Measurements from ENCODE around the gene AP2S1.
"Not testable (repeated sequence)": the region's sequence is repeated elsewhere in the genome, so short reads cannot be mapped to it uniquely, and the experiment has no call there.

AP2S1 gene

DNA sequence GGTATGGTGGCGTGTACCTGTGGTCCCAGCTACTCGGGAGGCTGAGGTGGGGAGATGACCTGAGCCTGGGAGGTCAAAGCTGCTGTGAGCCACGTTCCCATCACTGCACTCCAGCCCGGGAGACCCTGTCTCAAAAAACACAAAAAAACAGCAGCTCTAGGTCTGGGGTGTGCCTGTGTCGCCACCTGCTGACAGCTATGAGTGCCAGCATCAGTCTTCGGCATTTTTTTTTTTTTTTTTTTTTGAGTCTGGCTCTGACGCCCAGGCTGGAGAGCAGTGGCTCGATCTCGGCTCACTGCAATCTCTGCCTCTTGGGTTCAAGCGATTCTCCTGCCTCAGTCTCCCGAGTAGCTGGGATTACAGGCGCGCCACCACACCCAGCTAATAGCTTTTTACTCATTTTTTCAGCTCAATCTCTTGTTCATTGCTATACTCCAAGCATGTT is 10.1 kb downstream of the AP2S1 start:
- no peak for DNase-seq

GRCh38 chr19:46839752-46840497 is 10.7 kb downstream of the AP2S1 start:
- no peak for DNase-seq

DNA sequence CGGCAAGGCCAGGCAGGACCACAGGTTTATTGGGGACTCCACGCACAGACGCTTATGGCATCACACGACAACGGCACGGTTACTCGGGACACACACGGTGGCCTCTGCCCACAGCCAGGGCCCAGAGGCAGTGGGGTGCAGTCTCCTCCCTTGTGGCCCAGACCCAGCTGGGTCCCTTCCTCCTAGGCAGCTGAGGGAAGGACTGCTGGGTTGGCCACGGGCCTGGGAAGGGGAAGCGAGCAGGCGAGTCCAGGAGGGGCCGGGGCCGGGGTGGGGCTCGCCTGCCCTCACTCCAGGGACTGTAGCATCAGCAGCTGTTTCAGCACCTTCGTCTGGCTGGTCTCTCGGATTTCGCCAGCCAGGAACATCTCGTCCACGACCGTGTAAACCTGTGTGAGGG is 12.5 kb downstream of the AP2S1 start:
- no peak for DNase-seq

DNA sequence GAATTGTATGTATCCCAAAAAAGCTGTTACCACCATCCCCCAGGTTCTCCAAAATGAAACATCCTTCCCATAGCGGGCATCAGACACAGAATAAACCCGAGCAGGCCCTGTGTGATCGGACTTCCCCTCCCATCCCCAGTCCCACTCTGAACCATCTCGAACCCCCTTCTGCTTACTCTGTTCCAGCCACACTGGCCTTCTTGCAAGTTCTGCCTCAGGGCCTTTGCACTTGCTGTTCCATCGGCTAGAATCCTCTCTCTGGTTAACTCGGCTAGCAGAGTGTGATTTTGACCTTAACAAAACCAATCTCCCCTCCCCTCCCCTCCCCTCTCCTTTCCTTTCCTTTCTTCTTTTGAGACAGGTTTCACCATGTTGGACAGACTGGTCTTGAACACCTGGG is 15.7 kb downstream of the AP2S1 start:
- DNase-seq: no peak

GRCh38 chr19:46834121-46834520 is 16.5 kb downstream of the AP2S1 start:
- DNase-seq: no peak

DNA sequence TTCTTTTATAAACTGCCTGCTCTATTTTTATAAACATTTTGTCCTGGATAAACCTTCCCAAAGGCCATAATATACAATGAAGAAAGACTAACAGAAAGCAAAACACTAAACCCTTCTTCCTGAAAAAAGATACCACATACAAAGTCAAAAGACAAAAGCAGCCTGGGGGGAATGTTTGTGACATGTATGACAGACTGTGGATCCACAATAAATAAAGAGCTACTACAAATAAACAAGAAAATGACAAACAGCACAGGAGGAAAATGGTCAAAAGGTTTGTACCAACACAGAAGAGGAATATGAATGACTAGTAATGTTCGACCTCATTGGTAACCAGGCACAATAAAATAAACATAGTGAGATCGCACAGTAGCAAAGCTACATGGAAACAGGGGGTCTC is 19.8 kb downstream of the AP2S1 start:
- DNase-seq: no peak

GRCh38 chr19:46828484-46828883 is 22.2 kb downstream of the AP2S1 start:
- DNase-seq: no peak

DNA sequence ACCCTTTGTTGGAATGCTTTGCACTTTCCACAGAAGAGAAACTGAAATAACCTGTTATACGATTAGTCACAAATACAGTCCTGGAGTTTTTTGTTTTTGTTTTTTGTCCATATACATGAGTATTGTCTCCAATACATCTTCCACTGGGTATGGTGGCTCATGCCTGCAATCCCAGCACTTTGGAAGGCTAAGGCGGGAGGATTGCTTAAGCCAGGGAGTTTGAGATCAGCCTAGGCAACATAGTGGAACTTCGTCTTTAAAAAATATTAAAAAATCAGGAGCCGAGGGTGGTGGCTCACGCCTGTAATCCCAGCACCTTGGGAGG is 25.0 kb downstream of the AP2S1 start:
- no peak for DNase-seq

- DNase-seq: no peak
These were observed 25.5 kb downstream of the AP2S1 start for GRCh38 chr19:46824890-46825730.

GRCh38 chr19:46823049-46823448 is 27.6 kb downstream of the AP2S1 start:
- no peak for DNase-seq

DNA sequence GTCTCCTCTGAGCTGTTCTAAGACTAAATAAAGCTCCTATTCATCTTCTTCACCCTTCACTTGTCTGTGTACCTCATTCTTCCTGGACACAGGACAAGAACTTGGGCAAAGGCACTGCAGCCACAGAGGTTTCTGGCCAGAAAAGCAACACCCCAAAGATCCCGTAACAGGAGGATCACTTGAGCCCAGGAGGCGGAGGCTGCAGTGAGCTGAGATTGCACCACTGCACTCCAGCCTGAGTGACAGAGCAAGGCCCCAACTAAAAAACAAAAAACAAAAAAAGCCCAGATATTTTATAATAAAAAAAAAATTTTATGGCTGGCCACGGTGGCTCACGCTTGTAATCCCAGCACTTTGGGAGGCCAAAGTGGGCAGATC is 28.2 kb downstream of the AP2S1 start:
- not testable (repeated sequence) for DNase-seq

DNA sequence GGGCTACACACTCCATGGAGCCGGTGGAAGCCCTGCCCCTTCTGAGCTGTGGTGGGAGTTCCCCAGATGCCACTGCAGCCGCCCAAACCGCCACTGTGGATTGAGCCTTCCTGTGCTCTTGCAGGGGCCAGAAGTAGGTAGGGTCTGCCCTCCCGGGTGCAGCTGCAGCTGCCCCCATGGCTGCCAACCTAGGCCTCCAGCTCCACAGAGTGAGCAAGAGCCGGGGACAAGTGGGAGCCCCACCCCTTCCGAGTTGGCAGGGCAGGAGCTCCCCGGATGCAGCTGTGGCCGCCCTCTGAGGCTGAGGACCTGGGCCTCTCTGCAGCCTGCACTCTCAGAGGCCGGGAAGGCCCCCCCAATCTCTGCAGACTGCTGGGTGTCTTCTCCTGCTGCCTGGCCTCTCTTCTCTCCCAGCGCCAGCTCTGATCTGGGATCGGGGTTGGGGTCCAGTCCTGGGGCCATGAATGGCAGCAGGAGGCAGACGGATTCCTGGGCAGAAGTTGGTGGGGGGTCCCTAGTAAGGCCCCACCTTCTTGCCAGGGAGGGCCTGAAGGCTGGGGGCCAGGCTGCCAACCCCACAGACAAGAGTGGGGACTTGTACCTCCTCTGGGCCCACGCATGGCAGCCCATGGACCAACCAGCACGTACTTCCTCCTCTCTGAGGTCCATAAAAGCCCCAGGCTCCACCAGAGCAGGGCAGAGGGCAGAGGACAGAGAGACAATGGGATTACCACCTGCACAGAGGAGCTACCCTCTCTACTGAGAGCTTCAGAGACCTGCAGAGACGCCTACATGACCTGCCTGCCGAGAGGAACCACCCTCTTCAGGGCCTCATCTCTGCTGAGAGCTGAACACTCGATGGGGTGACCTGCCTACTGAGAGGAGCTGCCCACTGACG is 28.9 kb downstream of the AP2S1 start:
- DNase-seq: no peak

DNA sequence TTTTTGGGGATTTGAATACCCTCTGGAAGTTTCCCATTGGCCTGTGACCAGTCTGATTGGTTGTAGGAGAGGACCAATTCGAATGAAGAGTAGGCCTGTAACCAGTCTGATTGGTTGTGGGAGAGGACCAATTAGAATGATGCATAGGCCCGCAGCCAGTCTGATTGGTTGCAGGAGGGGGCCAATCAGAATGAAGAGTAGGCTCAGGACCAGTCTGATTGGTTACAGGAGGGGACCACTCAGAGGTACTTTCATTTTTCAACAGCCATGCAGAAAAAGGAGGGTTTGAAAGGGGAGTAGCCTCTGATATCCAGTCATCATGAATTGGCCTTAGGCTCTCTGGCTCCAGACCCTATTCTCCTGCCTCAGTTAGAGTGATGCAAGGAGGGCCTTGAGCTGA is 31.8 kb downstream of the AP2S1 start:
- no peak for DNase-seq

DNA sequence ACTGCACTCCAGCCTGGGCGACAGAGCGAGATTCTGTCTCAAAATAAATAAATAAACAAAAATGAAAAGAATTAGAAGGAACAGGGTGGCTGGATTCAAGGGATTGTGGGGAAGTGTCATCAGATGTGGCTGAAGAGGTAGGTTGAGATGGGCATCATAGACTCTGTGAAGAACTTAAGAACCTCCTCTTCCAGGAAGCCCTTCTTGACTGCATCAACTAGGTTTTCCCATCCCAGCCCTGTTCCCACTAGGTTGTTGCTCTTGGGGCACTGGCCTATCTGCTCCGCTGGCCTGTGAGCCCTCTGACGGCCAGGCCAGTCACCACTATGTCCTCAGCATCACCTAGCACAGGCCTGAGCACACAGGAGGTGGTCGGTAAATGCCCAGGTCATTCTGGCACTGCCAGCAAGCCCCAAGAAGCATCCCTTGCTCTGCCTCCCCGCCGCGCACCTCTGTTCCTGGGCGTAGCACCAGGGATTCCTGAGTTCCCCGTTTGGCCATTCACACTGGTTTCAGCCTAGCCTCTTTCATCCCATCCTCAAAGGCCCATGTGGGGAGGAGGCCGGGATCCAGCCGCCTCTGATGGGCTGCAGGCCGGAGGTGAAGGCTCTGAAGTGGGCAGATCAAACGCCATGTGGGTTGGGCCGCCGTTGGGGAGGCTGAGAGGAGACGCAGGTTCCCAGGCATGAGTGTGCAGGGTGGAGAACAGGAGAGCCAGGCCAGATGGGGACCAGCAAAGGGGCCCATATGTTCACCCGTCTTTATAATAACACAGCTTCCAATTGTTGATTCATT is 34.6 kb downstream of the AP2S1 start:
- DNase-seq: no peak

- DNase-seq: no peak
These were observed 36.7 kb downstream of the AP2S1 start for GRCh38 chr19:46813839-46814358.

DNA sequence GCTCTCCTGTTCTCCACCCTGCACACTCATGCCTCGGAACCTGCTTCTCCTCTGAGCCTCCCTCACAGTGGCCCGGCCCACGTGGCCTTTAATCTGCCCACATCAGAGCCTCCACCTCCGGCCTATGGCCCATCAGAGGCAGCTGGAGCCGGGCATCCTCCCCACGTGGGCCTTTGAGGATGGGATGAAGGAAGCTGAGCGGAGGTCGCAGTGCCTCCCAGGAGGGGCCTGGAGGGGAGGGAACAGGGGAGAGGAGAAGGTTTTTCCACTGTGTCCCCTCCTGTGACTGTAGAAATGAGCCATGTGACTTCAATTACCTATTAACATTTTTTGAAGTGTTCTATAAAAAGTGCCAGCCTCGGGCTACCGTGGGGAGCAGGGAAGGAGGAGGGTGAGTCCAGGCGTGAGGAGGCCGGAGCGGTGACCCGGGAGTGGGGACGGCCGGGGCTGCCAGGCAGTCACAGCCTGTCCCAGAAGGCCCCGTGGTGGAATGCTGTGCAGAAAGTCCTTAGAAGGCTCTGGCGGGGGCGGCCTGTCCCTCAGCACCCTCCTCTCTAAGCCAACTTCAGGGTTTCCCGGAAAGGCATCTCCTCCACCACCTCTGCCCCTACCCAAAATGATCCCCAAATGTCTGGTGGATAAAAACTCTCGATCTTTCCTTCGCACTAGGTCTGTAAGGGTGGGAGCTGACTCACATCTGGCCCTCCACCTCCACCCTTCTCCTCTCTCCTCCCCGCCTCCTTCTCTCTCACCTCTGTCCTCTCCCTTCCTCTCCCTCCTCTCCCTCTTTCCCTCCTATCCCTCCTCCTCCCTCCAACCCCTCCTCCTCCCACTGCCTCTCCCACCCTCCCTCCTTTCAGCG is 37.4 kb downstream of the AP2S1 start:
- DNase-seq: no peak

- no peak for DNase-seq
These were observed 40.9 kb downstream of the AP2S1 start for GRCh38 chr19:46809534-46810272.

GRCh38 chr19:46806656-46807055 is 44.0 kb downstream of the AP2S1 start:
- no peak for DNase-seq

DNA sequence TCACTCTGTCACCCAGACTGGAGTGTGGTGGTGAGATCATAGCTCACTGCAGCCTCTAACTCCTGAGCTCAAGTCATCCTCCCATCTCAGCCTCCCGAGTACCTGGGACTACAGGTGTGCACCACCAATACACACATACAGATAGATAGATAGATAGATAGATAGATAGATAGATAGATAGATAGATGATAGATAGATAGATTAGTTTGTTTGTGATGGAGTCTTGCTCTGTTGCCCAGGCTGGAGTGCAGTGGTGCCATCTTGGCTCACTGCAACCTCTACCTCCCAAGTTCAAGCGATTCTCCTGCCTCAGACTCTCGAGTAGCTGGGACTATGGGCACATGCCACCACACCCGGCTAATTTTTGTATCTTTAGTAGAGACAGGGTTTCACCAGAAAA is 46.2 kb downstream of the AP2S1 start:
- DNase-seq: not testable (repeated sequence)

GRCh38 chr19:46803555-46803954 is 47.1 kb downstream of the AP2S1 start:
- DNase-seq: no peak

DNA sequence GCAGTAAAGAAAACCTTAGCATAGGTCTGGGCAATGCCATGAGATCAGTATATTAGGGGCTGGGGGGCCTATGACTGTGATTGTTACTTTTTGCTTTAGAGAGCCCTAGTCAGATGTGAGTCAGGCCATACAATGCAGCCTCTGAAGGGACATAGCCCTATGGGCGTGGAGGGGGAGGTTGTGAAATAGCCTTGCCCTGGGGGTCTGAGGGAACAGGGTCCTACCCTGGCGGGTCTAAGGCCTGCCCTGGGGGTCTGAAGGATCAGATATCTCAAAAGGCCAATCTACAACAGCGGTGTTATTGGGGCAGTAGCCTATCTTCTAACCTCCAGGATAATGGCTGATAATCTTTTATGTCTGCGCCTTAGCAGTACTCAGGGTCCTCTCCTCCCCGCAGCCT is 48.5 kb downstream of the AP2S1 start:
- no peak for DNase-seq
